Hematopoietic multipotent progenitor cell treated with erythropoietin and hydrocortisone succinate and interleukin-3 and kit ligand, for 6 days (in vitro differentiated cells): ENCODE data around the gene KPNA3.
"Not testable (repeated sequence)": the region's sequence is repeated elsewhere in the genome, so short reads cannot be mapped to it uniquely, and the experiment has no call there.

Source experiments
- DNase-seq: peaks from one replicate; pipeline ENCODE4 v3.0.0-alpha.2; 2015

Gene KPNA3

GRCh38 chr13:49739498-49740187, 52.8 kb downstream of the KPNA3 start:
- no peak for DNase-seq

- no peak for DNase-seq
Measured at GRCh38 chr13:49733181-49733951, 59.1 kb downstream of the KPNA3 start.

- DNase-seq, result no peak
Measured at GRCh38 chr13:49731766-49732165, 60.7 kb downstream of the KPNA3 start.

GRCh38 chr13:49716615-49717014, 75.9 kb downstream of the KPNA3 start:
- no peak for DNase-seq

DNA sequence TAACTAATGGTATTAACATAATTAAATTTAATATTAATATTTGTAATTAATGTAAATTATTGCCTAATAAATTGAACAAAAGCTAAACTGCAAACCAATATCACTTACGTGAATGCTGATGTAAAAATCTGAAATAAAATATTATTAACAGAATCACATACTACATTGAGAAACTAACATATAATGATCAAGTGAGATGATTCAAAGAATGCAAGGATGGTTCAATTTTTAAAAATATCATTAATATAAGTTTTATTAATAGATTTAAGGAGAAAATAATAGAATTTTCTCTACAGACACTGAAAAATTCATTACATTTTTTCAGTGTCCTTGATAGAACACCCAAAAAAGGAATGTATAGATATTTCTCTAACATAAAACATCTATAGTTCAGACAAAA, 77.7 kb downstream of the KPNA3 start:
- peak; percentile 35 for DNase-seq

DNA sequence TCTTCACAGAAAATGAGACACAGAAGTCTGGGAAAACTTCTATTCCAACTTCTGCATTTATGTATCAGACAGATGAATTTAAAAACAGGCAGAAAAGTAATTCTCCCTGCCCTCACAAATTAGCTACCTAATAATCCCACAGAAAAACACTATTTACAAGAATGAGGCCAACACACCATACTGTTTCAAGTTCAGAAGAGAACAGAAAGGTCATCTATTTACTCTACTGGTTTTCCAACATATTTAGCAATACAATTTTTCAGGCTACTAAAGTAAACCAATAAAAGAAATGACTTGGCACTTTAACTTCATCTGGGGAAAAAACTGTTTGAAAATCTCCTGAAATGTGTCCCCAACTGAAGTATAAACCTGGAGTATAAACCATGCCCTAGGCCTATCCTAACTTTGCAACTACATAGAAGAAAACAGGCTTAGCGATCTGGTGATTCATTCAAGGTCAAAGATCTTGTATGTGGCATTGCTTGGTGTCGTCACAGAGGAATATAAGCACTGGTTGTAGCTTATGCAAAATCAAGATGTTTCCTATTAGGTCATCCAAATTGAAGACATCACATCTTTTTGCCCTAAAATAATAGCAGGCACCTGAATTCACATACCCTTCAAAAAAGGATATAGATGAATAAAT, 81.1 kb downstream of the KPNA3 start:
- no peak for DNase-seq

DNA sequence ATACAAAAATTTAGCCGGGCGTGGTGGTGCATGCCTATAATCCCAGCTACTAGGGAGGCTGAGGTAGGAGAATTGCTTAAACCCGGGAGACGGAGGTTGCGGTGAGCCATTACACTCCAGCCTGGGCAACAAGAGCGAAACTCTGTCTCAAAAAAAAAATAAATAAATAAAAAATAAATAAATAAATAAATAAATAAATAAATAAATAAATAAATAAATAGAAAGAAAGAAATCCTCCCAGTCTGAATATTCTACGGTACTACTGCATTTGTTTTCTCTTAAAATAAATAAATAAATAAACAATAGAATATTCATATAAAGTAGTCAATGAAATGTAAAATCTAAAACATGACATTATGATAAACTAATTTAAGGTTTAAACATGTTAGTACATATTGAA, 88.2 kb downstream of the KPNA3 start:
- DNase-seq, result not testable (repeated sequence)

DNA sequence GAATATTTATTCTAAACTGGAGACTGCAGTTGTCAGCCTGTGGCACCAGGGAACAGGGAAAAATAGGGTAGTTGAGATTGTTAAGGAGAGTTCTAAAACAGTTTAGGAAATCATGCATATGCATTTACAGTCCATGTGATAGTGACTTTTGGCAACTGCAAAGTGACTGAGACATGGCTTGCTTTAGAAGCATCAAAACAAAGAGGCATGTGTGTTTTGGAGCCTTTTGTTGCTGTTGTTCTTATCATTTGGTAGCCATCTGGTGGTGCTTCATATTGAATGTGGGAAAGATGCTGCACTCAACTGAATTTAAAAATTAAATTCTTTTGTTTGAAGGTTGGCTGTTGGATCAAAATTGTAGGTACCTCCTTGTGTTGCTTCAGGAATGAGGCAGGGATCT, 91.0 kb downstream of the KPNA3 start:
- no peak for DNase-seq

DNA sequence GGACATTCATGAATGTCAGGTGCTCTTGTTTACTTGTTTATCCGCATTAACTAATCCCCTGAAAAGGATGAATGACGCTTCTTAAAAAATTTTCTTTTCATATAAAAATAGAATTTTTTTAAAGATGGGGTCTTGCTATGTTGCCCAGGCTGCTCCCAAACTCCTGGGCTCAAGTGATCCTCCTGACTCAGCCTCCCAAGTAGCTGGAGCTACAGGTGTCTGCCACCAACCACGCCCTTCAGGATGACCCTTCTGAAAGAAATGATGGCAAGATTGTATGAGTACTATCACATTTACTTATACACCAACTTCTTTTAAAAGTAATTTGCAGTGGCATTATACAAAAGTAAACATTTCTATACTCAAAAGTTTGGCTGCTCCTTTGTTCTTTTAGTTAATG, 95.0 kb downstream of the KPNA3 start:
- DNase-seq, result no peak

DNA sequence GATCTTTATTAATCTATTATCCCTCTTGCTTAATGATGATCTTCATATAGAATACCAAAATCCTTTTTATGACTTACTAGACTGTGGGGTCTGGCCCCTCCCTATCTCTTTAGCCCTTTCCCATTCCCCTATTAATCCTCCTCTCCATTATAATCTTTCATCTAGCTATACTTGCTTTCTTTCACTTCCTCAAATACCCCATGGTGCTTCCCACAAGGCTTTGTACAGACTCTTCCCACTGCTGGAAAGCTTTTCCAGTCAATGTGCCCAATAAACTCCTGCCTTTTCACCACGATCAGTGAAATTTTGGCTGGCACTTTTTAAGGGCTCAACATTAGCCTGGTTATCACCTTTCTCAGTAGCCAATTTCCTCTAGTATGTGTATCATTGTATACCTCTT, 98.0 kb downstream of the KPNA3 start:
- no peak for DNase-seq

- no peak for DNase-seq
Measured at GRCh38 chr13:49693877-49694276, 98.6 kb downstream of the KPNA3 start.

DNA sequence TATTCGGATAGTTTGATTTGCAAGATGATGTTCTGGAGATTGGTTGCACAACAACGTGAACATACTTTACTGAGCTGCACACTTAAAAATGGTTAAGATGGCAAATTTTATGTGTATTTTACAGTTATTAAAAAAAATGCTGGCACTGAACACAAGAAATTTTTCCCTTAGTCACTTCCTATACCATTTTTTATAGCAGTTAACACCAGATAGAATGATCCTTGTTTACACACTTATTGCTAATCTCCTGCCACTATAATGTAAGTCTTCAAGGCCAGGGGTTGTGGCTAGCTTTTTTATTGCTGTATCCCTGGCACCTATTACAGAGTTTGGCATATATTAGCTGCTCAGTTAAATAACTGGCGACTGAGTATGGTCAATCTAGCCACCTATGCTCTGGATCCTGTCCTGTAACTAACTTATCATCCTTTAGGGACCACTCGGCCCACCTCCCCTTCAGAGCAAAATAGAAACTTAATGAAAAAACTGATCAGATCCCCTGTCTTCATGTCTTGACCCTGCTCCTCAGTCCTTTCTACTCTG, 99.2 kb downstream of the KPNA3 start:
- DNase-seq, result peak; percentile 54

GRCh38 chr13:49690995-49691784, 101.3 kb downstream of the KPNA3 start, which contains the start of gene EBPL:
TSS of gene EBPL (minus strand) at chr13:49691486. CDS start at chr13:49691424, 62 bp downstream.
- peak; percentile 94 for DNase-seq

- peak; percentile 62 for DNase-seq
Measured at GRCh38 chr13:49690133-49690994, 102.1 kb downstream of the KPNA3 start.

- no peak for DNase-seq
Measured at GRCh38 chr13:49683489-49683888, 109.0 kb downstream of the KPNA3 start.

DNA sequence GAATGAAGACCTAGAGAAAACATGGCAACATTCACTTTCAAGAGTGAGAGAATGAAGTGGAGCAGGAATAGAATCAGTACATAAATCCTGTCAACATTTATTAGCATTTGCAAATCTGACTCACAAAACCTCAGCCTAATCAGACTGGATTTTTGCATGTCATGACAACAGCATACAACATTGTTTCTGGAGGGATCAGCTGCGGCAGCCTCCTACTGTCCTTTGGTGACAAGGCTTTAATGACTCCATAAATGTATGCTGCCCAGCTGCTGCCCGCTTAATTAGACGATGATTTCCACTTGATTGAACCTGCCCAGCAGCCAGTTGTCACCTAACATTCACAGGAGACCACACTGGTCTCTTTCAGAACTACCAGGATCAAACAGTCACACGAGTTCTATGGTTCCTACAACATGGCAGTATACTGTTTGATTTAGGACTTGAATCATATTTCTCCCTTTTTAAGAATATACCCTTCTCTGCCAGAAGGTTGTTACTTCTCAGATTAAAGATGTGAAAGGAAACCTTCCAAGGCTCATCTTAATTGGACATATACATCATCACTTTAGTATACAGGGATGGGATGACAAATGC, 110.5 kb downstream of the KPNA3 start:
- DNase-seq, result no peak

GRCh38 chr13:49679246-49679645, 113.2 kb downstream of the KPNA3 start:
- DNase-seq, result peak; percentile 67

- no peak for DNase-seq
Measured at GRCh38 chr13:49678191-49678914, 114.1 kb downstream of the KPNA3 start.

- no peak for DNase-seq
Measured at GRCh38 chr13:49676581-49677298, 115.7 kb downstream of the KPNA3 start.

- no peak for DNase-seq
Measured at GRCh38 chr13:49670828-49671227, 121.7 kb downstream of the KPNA3 start.
